ENCODE measurements around the gene RPL5. TPM values are rescaled to one million over a fixed set of nuclear protein-coding genes. Genes with fewer than 3 reads are reported as not detected.

RPL5 gene
- total RNA-seq, 1 donor from 2014 or later: 552 TPM

DNA sequence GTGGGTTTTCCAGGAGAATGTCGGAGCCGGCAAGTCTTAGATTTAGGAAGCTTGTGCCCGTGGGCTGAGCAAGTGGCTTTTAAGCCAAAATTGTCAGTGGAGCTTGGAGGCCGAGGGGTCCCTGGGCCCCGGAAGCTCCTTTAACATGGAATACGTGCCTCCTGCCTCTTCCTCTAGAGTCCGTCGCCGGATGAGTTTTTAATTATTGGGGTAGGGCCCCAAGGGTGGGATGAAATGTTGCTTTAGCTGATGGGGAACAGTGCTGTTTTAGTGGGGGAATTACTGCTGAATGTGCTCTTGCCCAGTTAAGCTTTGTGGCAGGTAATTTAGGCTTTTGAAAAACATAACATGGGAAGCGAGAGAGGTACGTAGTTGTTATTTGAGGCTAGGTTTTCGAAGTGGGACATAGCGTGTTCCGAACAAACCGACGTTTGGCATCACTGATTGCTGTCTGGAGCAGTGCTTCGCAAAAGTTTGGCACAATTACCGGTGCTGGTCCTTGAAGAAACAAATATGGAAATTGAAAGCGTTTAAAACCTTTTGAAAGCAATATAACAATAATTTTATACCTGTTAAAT is 786 bp downstream of the RPL5 start:
- Histone ChIP-seq H3K27ac (replicated peaks) (peak overlapping the region; percentile 88), H3K9me3 (replicated peaks) (no peaks in the 10 kb centered on the region), H3K4me1 (peaks cover 61% of the 10 kb centered on the region), H3K4me3 (peak overlapping the region; percentile 96), H3K27me3 (ENCODE audit: low read depth) (no peaks in the 10 kb centered on the region), H3K36me3 (peaks cover 43% of the 10 kb centered on the region)
- DNase-seq: no peak
- intact Hi-C loops (cut with micrococcal nuclease): no loop called here
- TF ChIP-seq, protein P1, sequence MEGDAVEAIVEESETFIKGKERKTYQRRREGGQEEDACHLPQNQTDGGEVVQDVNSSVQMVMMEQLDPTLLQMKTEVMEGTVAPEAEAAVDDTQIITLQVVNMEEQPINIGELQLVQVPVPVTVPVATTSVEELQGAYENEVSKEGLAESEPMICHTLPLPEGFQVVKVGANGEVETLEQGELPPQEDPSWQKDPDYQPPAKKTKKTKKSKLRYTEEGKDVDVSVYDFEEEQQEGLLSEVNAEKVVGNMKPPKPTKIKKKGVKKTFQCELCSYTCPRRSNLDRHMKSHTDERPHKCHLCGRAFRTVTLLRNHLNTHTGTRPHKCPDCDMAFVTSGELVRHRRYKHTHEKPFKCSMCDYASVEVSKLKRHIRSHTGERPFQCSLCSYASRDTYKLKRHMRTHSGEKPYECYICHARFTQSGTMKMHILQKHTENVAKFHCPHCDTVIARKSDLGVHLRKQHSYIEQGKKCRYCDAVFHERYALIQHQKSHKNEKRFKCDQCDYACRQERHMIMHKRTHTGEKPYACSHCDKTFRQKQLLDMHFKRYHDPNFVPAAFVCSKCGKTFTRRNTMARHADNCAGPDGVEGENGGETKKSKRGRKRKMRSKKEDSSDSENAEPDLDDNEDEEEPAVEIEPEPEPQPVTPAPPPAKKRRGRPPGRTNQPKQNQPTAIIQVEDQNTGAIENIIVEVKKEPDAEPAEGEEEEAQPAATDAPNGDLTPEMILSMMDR (IDR thresholded peaks at IDR 0.05; ENCODE audit: borderline replicate concordance): no peak

DNA sequence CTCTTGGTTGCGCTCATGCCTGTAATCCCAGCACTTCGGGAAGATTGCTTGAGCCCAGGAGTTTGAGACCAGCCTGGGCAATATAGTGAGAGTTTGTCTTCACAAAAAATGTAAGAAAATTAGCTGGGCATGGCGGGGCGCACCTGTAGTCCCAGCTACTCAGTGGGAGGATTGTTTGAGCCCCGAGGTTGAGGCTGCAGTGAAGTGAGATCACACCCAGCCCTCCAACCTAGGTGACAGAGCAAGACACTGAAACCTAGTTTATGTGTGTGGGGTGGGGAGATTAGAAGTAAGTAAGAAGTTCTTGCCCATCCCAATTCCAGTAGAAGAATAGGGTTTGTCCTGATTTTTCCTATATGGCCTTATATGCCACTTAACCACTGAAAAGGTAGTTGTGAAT is 2.0 kb downstream of the RPL5 start:
- peaks cover 73% of the 10 kb centered on the region for H3K4me1 ChIP-seq
- intact Hi-C loops (cut with micrococcal nuclease): no loop called here
- H3K27ac ChIP-seq (replicated peaks): no peak overlapping the region

DNA sequence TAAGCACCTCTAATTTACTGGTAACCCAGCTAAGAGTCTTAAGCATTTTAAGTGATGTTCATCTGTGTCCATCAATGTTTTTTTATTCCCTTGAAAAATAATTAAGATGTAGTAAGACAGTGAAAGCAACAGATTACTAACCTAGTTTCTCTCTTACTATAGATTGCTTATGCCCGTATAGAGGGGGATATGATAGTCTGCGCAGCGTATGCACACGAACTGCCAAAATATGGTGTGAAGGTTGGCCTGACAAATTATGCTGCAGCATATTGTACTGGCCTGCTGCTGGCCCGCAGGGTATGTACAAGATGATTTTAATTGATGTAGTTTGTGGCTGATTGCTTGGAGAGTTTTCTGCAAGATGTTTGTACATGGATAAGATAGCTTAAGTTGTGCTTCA is 2.8 kb downstream of the RPL5 start:
- no peak for DNase-seq
- Histone ChIP-seq H3K4me1 (peaks cover 81% of the 10 kb centered on the region), H3K27ac (replicated peaks) (no peak overlapping the region), H3K9me3 (replicated peaks) (no peaks in the 10 kb centered on the region), H3K4me3 (peak overlapping the region; percentile 96), H3K27me3 (ENCODE audit: low read depth) (no peaks in the 10 kb centered on the region), H3K36me3 (peaks cover 63% of the 10 kb centered on the region)
- intact Hi-C loops (cut with micrococcal nuclease): no loop called here
- TF ChIP-seq, protein P1 (IDR thresholded peaks at IDR 0.05; ENCODE audit: borderline replicate concordance): no peak

More for the DNA sequence above, 2.0 kb downstream of the RPL5 start:
- TF ChIP-seq, protein P1 (IDR thresholded peaks at IDR 0.05; ENCODE audit: borderline replicate concordance): no peak
- no peak for DNase-seq
- Histone ChIP-seq H3K36me3 (peaks cover 55% of the 10 kb centered on the region), H3K4me3 (peak overlapping the region; percentile 96), H3K27me3 (ENCODE audit: low read depth) (no peaks in the 10 kb centered on the region), H3K9me3 (replicated peaks) (no peaks in the 10 kb centered on the region)

DNA sequence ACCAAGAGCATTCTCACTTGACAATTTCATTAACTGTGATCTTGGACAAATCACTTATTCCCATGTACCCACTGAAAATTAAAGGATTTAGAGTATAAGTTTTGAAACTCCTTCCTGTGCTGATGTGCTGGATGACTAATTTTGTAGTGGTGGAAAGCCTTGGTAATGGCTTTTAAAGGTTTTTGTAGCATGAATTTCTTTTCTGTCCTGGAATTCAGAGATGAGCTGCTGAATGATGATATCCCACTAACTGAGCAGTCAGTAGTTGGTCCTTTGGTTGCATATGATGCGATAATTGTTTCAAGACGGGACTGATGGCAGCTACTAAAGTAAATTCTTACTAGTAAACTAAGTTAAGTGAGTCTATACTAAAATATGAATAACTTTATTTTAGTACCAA is 5.2 kb downstream of the RPL5 start:
- no peak for DNase-seq
- Histone ChIP-seq H3K36me3 (peaks cover 87% of the 10 kb centered on the region), H3K27me3 (ENCODE audit: low read depth) (no peaks in the 10 kb centered on the region), H3K4me1 (peaks cover 82% of the 10 kb centered on the region), H3K9me3 (replicated peaks) (no peaks in the 10 kb centered on the region), H3K4me3 (no peak overlapping the region), H3K27ac (replicated peaks) (no peak overlapping the region)
- intact Hi-C loops (cut with micrococcal nuclease): no loop called here
- TF ChIP-seq, protein P1 (IDR thresholded peaks at IDR 0.05; ENCODE audit: borderline replicate concordance): no peak

DNA sequence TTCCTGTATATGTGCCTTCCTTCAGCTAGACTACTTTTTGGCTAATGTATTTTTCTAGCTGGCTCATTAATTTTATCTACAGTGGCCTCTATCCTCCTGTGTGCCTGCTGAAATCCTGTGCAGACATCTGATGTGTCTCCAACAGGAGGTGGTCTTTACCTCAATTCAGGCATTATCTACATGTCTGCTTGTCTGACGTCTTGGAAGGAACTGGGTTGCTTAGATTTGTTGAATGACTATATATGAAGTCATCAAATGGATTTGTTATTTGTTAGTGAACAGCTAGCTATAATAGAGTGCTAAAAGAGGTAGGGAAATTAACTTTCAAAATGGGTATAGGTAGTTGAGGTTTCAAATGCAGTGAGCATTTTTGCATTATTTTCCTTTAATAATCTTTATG is 6.7 kb downstream of the RPL5 start:
- Histone ChIP-seq H3K27me3 (ENCODE audit: low read depth) (no peaks in the 10 kb centered on the region), H3K4me1 (peaks cover 67% of the 10 kb centered on the region), H3K9me3 (replicated peaks) (no peaks in the 10 kb centered on the region), H3K36me3 (peaks cover 100% of the 10 kb centered on the region), H3K4me3 (no peak overlapping the region), H3K27ac (replicated peaks) (no peak overlapping the region)
- TF ChIP-seq, protein P1 (IDR thresholded peaks at IDR 0.05; ENCODE audit: borderline replicate concordance): no peak
- DNase-seq: no peak
- intact Hi-C loops (cut with micrococcal nuclease): no loop called here

Data from left ventricle myocardium inferior (tissue), 1 donor.